COLO829 (cell line): ENCODE results near the gene C3orf85.

ENCODE experiments used
- DNase-seq: peaks from one replicate; pipeline ENCODE4 v3.0.0; 2012; ENCODE audit warnings: low spot score

Gene C3orf85

GRCh38 chr3:109152320-109152719 lies 15.8 kb downstream of the C3orf85 start:
- no peak for DNase-seq

- peak; percentile 14 for DNase-seq
Observed at GRCh38 chr3:109154979-109155378, 18.5 kb downstream of the C3orf85 start.

- DNase-seq = no peak
Observed at GRCh38 chr3:109155828-109156227, 19.3 kb downstream of the C3orf85 start.

DNA sequence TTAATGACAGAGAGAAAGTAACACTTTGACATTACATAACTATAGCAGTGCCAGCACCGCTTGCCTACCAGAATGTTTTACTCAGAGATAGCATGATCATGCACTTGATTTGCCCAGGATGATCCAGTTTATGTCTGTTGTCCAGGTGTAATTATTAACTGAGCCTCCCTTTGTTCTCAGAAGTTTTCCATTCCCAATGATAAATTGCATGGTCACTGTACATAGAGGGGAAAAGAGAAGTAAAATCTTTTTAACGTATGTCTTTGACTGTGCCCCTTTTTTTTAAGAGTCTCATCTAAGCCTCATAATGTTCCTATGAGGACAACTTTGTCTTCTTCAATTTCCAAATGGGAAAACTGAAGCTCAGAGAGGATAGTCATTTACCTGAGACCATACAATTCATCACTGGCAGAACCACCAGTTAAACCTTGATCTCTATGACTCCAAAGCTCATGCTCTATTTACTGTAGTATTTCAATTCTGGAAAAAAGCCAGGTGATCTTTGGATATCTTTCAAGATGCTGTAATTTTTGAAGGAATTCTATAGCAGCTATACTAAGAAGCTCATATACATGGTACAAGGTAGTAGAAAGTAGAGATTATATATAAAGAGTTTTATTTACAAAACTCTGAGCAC lies 25.1 kb downstream of the C3orf85 start:
- DNase-seq = no peak

DNA sequence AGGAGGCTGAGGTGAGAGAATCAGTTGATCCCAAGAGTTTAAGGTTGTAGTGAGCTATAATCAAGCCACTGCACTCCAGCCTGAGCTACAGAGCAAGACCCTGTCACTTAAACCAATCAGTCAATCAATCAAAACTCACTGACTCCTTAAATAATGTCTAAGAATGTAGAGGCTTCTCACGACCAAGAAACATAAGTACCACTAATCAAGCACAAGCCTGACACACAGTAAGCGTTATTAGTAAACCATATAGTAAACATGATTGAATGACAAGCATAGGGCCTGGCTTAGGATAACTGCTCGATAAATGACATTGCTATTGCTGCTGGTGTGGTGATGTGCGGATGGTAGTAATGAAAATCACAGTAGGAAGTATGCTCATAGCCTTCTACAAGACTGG lies 29.4 kb downstream of the C3orf85 start:
- no peak for DNase-seq

- DNase-seq = no peak
Observed at GRCh38 chr3:109171479-109171878, 35.0 kb downstream of the C3orf85 start.

GRCh38 chr3:109175411-109175810 lies 38.9 kb downstream of the C3orf85 start:
- DNase-seq = no peak

- no peak for DNase-seq
Observed at GRCh38 chr3:109176726-109177125, 40.2 kb downstream of the C3orf85 start.

DNA sequence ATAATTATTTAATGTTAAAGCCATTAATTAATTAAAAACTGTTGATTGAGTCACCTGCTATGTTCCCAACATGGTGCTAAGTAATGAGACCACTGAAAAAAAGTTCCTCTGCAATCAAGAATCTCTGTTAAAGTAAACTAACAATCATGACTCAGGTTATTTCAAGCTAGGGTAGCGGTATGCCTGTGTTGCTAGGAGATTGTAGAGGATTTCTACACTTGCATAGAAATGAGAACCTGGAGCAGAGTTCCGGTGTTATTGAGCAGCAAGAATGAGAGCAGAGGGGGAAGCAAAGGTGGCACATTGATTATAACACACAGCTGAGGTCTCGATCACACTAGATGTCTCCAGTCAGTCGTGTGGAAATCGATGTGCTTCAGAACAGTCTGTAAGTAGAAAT lies 41.4 kb downstream of the C3orf85 start:
- DNase-seq = no peak

DNA sequence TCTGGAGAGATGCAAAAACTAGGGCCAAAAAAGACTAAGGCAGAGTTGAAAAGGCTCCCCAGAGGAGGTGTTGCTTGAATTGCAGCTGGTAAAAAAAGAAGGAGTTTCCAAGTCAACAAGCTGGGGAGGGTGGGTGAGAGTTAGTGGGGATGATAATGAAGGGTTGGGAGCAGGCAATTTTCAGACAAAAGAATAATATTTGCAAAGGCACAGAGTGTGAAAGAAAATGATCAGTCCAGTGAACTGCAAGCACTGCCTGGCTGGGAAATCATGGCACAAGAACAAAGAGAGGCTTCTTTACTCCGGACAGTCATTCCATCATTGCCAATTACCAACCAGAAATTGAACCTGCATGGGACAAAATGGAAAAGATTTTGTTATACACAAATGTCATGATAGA lies 42.2 kb downstream of the C3orf85 start:
- DNase-seq = no peak

- DNase-seq = no peak
Observed at GRCh38 chr3:109184726-109185125, 48.2 kb downstream of the C3orf85 start.

DNA sequence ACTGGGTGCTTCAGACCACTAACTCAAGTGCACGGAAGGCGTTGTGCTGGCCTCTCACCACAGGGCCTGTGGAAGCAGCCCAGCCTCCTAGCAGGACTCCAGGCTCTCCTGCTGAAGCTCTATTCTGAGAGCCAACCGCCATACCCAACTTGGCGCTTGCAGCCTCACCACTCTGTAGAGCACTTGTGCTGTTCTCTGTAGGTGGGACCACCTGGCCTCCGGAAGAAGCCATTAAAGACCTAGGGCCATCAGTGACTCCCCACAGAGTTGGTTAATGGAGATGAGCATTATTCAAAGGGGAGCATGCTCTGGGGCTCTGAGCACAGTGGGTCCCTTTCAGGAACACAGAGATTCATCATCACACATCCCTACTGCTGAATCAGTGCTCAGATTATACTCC lies 50.9 kb downstream of the C3orf85 start:
- no peak for DNase-seq

DNA sequence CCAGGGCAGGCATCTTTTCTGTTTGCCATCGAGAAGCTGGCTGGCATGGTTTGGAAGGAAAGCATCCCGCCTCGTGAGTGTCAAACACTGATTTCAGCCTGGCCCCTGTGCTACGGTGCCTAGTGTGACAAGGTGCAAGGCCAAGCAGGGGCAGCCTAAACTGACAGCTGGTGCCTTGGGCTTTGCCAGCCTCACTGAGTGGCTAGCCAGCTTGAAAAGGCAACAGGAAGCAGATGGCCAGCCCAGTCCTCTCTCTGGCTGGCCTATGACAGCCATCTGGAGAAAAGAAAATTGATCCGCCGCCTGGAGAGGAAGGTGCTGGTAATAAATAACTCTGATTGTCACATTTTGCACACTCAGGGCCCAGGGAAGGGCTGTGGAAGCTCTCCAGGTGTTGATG lies 52.2 kb downstream of the C3orf85 start:
- no peak for DNase-seq

DNA sequence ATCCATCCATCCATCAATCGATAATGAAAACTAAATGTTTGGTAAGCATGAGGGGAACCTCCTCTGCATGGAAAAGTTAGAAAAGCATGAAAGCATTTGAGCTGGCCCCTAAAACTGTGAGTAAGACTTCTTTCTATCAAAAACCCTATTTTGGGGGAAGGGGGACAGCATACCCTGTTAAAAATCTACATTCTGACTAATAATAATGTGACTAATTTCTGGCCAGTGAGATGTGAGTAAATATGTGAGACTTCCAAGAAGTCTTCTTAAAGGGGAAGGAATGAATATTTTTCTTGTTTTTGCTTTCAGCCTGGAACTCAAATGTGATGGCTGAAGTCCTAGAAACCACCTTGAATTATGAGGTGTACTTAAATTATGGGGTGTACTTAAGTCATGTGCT lies 54.9 kb downstream of the C3orf85 start:
- no peak for DNase-seq

GRCh38 chr3:109195815-109196214 lies 59.3 kb downstream of the C3orf85 start:
- peak; percentile 71 for DNase-seq
